NCI-H1105 treated with DMSO at 0.1 percent for 48 hours (cell line): ENCODE measurements around the gene FYCO1.

Source experiments
- DNase-seq: peaks from one replicate; lab custom pipeline; 2025; lab: John Stamatoyannopoulos, UW

Gene FYCO1

DNA sequence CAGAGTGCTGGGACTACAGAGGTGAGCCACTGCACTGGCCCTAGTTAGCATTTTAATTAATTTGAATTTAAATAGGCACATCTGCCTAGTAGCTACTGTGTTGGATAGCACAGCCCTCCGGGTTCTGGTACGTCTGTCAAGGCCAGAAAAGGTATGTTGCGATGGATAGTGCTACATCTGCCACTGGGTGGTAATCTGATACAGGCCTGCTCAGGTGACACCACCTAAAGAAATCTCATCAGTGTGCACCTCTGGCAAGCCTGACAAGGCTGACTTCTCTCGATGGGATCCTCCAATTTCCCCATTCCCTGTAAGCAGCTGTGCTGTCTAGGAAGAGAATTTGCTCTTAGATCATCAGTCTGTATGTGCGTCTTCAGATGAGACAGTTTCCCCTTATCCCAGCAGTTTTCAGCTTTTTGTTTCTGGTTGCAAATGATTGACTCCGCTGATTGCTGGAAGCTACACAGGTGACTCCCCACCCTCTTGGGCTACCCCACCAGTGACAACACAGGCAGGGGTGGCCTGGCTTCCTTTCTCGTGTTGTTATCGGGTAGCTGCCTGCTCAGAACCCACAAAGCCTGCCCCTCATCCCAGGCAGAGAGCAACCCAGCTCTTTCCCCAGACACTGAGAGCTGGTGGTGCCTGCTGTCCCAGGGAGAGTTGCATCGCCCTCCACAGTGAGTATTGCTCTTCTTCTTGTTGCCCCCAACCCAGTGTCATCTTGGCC, 109.5 kb downstream of the FYCO1 start, which contains the start of gene CCR9:
CCR9 (plus strand) TSS at position 565 of the 727 bp plus-strand sequence. CDS start 8,391 bp downstream, outside the sequence.
- DNase-seq, result no peak

- no peak for DNase-seq
Measured at GRCh38 chr3:45884368-45885201, 111.0 kb downstream of the FYCO1 start.

GRCh38 chr3:45881078-45882022, 114.3 kb downstream of the FYCO1 start:
- DNase-seq, result no peak

- DNase-seq, result no peak
Measured at GRCh38 chr3:45880725-45881077, 114.9 kb downstream of the FYCO1 start.

GRCh38 chr3:45878124-45878523, 117.5 kb downstream of the FYCO1 start:
- DNase-seq, result no peak

GRCh38 chr3:45874677-45875346, 120.8 kb downstream of the FYCO1 start:
- DNase-seq, result no peak

- DNase-seq, result no peak
Measured at GRCh38 chr3:45873638-45874037, 122.0 kb downstream of the FYCO1 start.

GRCh38 chr3:45873036-45873435, 122.6 kb downstream of the FYCO1 start:
- DNase-seq, result no peak

DNA sequence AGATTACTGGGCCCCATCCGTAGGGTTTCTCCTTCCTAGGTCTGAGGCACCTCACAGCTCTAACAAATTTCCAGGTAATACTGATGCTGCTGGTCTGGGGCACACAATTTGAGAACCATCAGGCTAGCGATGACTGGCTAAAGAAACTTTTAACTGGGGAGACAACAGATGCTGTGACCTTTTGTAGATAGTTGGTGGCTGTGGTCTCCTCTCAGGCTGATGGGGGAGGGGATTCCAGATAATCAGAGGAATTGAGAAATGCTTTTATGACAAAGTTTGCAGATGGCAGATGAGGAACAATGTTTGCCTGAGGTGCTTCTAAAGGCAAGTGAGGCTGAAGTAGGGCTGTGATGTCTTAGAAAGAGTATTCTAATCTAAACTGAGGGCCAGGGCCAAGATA, 123.1 kb downstream of the FYCO1 start:
- DNase-seq, result no peak

GRCh38 chr3:45871780-45872179, 123.8 kb downstream of the FYCO1 start:
- no peak for DNase-seq

DNA sequence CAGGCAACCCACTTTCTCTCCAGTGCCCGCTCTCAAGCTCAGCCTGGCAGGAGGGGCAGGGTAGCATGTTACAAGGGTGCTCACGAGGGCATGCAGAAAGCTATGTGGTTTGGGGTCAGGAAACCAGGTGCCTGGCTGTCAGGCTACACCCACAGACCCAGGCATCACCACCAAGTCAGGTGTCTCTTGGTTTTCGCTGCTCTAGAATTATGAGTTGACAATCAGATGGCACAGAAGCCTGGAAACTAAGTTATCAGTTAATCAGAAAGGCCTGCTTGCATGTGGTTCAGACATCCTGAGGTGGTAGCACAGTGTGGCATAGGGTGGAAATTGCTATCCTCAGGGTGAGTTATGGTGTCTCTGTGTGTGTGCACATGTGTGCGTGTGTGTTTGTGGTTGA, 125.5 kb downstream of the FYCO1 start:
- no peak for DNase-seq

DNA sequence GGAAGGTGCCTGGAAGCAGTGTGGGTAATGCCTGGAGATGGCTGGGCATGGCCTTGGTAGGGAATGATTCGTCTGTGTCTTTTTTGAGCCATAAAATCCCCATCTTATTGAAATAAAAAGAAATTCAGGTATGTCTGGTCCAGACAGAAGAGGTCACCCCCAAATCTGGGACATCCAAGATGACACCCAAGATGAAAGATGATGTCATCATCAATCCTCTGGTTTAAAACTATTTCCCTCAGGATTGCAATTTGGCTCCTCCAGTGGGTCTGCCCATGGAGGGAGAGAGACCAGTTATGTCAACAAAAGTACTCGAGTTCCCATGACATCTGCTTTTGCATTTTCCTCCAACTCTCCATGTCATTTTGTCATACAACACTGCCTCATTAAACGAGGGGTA, 126.0 kb downstream of the FYCO1 start:
- DNase-seq, result no peak

DNA sequence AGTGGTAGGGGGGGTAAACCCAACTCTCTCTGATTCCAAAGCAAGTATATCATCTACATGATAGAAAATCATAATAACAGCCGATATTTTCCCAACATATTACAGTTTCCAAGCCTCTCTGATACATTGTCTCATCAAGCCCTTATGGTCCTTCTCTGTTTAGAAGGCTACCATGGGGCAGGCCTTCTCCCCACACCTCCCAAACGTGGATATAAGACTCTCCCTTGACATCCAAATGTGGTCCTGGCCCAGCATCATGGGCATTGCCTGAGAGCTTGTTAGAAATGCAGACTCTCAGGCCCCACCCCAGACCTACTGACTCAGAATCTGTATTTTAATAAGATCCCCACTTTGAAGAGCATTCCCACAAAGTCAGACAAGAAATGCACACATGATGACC, 127.0 kb downstream of the FYCO1 start:
- no peak for DNase-seq

DNA sequence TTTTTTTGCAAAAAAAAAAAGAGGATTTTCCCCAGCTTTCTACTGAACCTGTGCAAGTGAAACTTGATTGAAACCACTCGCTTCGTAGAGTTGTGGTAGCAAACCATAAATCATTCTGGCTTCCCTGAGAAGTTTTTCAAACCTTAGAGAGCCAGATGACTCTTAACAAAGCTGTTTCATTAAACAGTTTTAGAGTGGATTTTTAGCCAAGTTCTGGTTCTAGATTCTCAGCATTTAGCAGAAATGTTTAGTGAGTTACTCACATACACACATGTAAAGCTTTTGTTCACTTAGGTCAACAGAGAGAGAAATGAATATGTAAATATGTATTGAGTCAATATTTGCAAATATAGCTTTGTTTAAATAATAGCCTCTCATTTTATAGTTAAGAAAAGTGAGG, 127.4 kb downstream of the FYCO1 start:
- DNase-seq, result no peak
